ENCODE measurements around the gene SIRPA. TPM values are rescaled to one million over a fixed set of nuclear protein-coding genes. Genes with fewer than 3 reads are reported as not detected.

The SIRPA gene
- total and polyA plus RNA-seq, 2 of the 8 experiments (the other 6 are each of a cell fraction or from before 2014, with no cell fraction given): 3.9 to 4.3 TPM

GRCh38 chr20:1949347-1950100 is 54.3 kb downstream of the SIRPA start (continued):
- TF ChIP-seq ATF3 (IDR thresholded peaks at IDR 0.05; ENCODE audit: insufficient read depth, low read depth, low read length): no peak
- no peak for TF ChIP-seq EP300 (IDR thresholded peaks at IDR 0.05; ENCODE audit: borderline replicate concordance in 1 of 2, low read depth in 2 of 2, low read length in 2 of 2)
- no peak for TF ChIP-seq HDAC6 (IDR thresholded peaks at IDR 0.05; ENCODE audit: low read depth, low read length)
